NCI-H748 (cell line): ENCODE data around the gene XRCC3.

Experiments
- DNase-seq: peaks from one replicate; lab custom pipeline; 2025; ENCODE audit not compliant: unreplicated experiment; lab: John Stamatoyannopoulos, UW

The XRCC3 gene

GRCh38 chr14:103715052-103716000, at the start of gene XRCC3, which contains the start of gene ZFYVE21:
Gene XRCC3 (minus strand): TSS chr14:103715451. CDS start chr14:103711087, 4,364 bp downstream.
Gene ZFYVE21 (plus strand): TSS chr14:103715810. CDS start chr14:103715842, 32 bp downstream.
- peak; percentile 100 for DNase-seq

DNA sequence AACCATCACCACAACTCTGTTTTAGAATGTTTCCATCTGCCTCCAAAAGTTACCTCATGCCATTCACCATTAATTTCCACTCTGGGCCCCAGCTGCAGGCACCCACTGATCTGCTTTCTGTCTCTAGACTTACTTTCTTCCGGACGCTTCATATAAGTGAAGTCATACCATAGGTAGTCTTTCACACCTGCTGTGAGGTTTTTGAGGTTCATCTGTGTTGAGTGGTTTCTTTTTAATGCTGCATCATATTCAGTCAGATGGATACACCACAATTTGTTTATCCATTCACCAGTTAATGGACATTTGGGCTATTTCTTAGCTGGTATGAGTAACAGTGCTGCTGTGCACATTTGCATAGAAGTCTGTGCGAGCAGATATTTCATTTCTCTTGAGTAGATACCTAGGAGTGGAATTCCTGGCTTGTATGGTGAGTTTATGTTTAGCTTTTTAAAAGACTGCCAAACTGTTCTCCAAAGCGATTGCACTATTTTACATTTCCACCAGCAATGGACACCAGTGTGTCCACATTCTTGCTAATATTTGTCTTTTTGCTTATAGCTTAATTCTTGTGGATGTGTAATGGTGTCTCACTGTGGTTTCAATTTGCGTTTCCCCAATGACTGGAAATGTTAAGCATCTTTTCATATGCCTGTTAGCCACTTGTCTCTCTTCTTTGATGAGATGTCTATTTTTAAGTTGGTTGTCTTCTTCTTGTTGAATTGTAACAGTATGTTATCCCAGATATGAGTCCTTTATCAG, 48.7 kb upstream of the XRCC3 start:
- no peak for DNase-seq

- DNase-seq: no peak
Observed at GRCh38 chr14:103762541-103762940, 47.3 kb upstream of the XRCC3 start.

- DNase-seq: no peak
Observed at GRCh38 chr14:103762036-103762435, 46.8 kb upstream of the XRCC3 start.

DNA sequence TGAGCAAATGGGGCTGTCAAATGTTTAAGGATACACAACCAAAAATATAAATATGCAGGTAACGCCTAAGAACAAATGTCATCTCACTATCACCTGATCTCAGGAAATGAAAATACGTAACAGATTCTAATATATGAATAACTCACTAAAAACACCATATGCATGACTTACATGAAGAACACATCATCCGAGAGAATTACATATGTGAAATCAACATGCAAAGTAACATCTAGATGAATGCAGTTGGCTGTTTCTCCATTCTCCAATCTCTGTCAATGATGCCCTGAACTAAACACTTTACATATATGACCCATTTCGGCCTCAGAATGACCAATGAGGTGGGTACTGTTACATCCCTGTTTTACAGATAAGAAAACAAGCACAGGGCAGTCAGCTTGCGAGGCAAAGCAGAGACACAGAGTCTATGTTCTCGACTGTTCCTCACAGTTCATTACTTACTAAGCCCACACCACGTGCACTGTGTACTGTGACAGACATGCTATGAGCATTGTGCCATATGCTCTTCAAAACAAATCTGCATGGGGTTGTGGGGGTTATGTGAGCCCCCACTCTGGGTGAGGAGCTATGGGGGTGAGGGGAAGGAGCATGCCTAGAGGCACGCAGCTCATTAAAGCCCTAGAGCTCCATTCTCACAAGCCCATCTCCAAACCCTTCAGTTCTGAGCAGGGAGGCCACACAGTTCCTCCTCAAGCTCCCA, 43.0 kb upstream of the XRCC3 start:
- DNase-seq: no peak

- DNase-seq: no peak
Observed at GRCh38 chr14:103755060-103755459, 39.8 kb upstream of the XRCC3 start.

GRCh38 chr14:103753774-103754173, 38.5 kb upstream of the XRCC3 start:
- no peak for DNase-seq

DNA sequence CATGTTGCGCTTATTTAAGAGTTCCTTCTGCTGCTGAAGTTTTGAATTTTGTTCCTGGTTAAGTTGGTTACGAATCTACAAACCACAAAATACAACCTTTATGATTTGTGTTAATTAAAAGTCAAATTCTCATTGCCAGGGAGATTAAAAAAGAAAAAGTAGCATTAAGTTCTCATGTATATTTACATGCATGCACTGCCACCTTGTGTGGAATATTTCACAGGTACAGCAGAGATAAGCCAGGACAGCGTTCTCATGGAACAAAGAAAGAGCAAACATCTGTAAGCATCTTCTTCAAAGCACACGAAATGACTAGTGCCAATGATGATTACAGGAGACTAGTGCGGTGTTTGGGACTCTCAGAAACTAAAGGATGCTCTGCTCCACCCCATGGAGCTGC, 34.6 kb upstream of the XRCC3 start:
- no peak for DNase-seq

- DNase-seq: no peak
Observed at GRCh38 chr14:103749452-103749851, 34.2 kb upstream of the XRCC3 start.

DNA sequence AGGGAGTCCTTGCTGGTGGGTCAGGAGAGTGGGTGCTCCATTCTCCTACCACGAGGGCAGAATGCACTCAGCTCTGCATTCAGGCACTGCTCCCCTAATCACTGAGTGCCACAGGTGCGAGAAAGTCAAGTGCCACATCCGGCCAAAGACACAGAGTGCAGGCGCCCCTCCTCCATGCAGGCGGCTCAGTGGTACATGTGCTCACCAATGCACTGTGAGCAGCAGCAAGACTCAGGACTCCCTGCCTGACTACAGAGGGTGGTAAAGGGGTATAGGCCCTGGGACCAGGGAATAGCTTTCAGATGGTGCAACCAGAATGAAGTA, 33.2 kb upstream of the XRCC3 start:
- DNase-seq: no peak

DNA sequence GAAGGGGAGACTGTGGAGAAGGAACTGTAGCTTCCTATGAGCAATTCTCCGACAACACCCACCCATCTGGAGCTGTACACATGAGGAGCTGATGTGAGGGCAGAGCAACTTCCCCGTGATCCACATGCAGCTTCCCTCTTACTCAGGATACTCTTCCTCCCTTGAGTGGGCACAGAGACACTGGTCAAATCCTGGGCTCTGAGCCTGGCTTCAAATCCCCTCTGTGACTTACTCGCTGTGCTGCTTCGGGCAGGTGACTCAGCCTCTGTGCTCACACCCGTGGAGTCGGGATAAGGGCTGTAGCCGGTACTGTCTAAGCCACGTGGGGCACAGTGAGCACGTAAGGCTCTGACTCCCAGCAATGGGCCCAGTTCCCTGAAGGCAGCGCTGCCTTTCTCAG, 31.4 kb upstream of the XRCC3 start:
- DNase-seq: no peak

DNA sequence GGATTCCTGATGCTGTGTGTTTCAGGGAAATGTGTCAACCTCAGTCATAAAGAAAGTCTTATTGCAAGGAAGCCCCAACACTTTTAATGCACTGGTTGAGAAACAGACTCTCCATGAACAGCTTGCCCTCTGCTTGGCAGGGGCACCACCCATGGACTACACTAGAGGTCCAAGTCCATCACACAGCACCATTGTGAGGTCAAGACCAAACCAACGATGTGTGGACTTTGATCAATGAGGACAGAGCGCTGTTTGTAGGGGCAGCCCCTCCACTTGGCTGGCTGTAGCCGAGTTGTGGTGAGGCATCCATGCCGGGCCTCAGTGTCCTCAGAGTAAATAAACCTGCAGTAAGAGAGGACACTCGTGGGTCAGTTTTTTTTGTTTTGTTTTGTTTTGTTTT, 30.2 kb upstream of the XRCC3 start:
- DNase-seq: no peak

DNA sequence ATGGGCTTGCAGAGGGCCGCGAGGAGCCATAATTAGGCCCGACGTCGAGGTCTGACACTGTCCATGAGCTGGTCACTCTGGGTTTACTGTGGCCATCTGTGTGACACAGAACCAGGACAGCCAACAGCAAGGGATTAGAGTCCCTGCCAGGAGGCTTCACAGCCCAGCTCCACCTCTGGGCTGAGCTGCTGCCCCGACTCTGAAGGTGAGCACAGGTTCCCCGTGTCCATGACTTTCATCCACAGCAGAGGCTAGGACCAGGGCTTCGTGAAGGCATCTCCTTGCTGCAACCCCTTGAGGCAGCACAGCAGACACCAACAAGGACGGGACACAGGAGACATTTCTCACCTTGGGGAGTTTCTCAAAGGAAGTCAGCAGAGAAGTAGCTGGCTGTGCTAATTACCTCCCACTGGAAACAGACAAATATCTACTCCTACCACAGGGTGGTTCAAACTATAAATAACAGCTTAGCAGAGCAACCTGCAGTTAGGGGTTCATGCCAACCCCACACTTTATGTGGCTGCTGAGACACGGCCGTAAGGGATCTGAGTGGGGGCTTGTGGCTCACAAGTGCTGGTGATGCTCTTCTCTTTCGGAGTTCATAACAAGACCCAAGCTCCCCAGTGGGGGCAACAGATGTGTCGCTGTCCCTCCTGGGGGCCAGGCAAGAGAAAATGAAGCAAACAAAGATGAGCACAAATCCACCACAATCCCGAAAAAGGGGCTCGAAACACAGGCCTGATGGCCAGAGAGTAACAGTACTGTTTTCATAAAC, 29.6 kb upstream of the XRCC3 start:
- DNase-seq: no peak

GRCh38 chr14:103743691-103744090, 28.4 kb upstream of the XRCC3 start:
- no peak for DNase-seq

- no peak for DNase-seq
Observed at GRCh38 chr14:103742499-103743255, 27.4 kb upstream of the XRCC3 start.

- DNase-seq: no peak
Observed at GRCh38 chr14:103741876-103742275, 26.6 kb upstream of the XRCC3 start.

DNA sequence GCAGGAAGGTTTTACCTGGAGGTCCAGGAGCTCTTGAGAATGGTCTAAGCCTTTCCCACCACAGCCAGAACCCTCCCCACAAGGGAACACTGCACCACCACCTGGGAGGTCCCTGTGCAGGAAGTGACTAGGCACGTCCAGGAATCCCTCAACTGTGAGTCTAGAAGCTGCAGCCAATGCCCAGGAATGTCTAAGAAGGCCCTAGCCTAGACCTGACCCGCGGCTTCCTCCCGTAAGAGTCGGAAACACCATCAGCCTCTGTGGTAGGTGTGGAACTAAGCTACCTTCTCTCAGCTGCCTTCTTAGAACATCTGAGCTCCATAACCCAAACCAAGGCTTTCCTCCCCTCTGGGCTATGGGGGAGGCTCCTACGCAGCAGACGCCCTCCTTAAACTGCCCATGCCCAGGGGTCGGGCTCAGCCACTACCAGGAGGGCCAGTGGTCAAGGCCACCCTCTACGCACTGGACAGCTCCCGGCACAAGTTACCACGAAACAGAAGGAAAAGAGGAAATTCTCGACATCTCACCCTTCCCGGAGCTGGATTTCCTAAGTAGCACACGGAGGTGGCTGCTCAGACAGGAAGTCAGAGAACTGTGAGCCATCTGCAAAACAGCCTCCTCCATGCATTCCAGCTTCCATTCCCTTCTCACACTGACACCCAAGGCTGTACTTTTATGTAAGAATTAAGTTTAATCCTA, 25.9 kb upstream of the XRCC3 start:
- no peak for DNase-seq

- no peak for DNase-seq
Observed at GRCh38 chr14:103739793-103740501, 24.7 kb upstream of the XRCC3 start.

DNA sequence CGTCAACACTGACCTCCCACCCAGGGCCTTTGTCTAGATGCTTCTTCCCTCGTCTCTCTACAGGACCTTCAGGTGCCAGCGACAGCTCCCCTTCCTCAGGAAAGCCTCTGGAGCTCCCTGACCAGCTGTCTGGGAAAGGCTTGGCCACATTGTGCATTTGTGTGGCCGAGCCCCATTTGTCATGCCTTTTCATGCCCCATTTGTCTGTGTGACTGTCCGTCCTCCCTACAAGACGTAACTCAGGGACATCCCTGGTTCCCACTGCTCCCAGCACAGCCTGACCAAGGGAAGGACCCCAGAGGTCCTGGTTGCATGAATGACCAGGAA, 24.2 kb upstream of the XRCC3 start:
- no peak for DNase-seq
